Stimulated activated CD4-positive, alpha-beta T cell treated with anti-CD3 and anti-CD28 coated beads, Interleukin-2, amount 100 ng/mL, for 24 hours (primary cell): Measurements from ENCODE around the gene CEBPE.

Experiments
- DNase-seq, 2 donors: peaks; one replicate each; pipeline ENCODE4 v3.0.0-alpha.2; 2020

Gene CEBPE

GRCh38 chr14:23142826-23143225 is 23.8 kb upstream of the CEBPE start:
- DNase-seq: no peak

DNA sequence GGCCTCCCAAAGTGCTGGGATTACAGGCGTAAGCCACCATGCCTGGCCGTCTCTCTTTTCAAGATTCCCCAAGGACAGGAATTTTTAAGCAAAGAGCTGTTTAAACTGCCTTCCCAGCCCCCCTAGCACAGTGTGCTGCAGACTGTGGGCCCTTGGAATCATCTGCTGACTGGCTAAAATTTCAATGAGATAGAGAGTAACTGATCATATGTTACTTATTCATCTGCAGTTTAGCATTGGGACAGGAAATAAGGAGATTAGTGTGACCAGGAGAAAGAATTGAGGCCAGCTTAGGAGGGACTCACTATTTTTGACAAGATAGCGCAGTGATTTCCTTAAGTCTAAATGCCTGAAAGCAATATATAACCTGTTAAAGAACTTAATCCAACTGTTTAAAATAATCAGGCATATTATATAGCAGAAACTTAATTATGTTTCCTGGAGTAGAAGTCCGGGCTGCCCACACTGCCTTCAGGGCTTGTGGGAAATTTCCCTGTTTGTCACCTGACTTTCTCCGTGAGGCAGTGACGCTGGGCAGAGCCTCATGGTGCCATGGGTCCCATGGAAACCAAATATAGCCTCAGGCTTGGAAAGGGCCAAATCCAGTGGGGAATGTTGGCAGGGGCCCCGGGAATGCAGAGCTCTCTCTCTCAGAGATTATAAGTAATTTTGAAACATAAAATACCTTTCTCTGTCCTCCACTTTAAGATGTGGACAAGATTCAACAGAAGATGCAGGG is 22.8 kb upstream of the CEBPE start:
- DNase-seq: no peak

- no peak for DNase-seq
These were observed 21.3 kb upstream of the CEBPE start for GRCh38 chr14:23140371-23140770.

GRCh38 chr14:23139874-23140273 is 20.8 kb upstream of the CEBPE start:
- DNase-seq: no peak

GRCh38 chr14:23137813-23138535 is 18.9 kb upstream of the CEBPE start:
- DNase-seq: no peak

DNA sequence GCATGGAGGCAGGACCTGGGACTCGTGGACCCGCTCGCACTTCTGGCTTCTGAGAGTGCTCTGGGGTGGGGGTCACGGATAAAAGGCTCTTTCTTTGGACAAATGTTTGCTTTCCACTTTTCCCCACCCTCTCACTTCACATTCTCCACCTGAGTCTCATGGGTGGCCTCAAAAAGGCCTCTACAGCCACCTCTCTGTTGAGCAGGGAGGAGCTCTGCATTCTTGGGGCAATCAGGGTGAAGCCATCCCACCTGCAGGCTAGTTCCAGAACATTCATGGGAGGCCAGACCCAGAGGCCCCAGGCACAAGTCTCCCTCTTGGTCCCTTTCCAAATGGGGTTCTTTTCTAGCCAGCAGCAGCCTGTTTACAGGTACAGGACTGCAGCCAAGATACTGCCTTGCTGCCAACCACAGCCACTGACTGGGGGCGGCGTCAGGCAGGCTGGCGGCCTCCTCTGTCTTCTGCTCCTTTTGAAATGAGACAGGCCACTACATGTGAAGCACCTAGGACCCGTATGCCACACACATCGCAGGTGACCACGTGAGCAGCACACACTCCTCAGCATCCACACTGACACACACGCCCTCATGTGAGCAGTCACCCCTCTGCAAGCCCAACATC is 18.2 kb upstream of the CEBPE start:
- no peak for DNase-seq

DNA sequence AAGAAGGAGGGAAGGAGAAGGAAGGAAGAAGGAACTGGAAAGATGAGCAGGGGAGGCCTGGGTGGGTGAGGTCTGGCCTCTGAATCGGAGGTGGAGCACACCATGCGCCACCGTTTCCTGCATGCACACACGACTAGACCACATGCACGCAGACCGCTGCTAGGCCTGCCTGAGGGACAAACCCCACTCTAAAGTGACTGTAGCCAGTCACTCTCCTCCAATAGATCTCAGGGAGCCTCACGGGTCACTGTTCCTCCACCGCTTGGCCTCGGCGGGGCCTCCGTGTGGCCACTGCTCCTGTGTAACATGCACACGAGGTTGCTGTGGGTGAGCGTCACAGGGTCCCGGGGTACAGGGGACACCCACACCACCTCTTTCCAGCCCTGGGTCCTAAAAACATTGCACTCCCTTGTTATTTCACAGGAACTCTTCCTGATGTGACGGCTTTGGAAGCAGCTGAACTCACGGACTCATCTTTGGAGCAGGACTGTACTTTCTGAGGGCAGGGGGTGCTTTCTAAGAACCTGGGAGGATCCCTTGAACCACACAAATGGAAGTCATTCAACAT is 17.6 kb upstream of the CEBPE start:
- DNase-seq: no peak

- DNase-seq: no peak
These were observed 13.9 kb upstream of the CEBPE start for GRCh38 chr14:23132970-23133369.

DNA sequence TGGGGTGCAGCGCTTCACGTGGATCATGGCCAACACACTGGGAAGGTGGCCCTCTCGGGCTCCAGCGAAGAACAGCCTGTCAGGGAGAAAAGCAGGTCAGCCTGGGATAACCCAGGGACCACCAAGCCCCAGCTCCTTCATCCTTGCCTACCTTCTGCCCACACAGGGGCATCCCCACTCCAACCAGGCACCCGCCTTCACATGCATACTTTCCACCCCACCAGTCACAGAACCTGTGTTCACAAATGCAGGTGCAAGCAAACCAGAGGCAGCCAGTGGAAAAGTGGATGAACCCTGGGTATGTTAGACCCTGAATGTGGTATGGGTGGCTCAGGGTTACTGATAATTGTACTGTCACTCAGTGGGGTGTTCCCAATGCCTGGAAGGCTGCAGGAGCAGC is 12.4 kb upstream of the CEBPE start:
- no peak for DNase-seq

- DNase-seq: no peak
These were observed 11.8 kb upstream of the CEBPE start for GRCh38 chr14:23130871-23131270.

- DNase-seq: no peak
These were observed 10.8 kb upstream of the CEBPE start for GRCh38 chr14:23129759-23130316.

GRCh38 chr14:23128969-23129758 is 10.1 kb upstream of the CEBPE start:
- DNase-seq: no peak

DNA sequence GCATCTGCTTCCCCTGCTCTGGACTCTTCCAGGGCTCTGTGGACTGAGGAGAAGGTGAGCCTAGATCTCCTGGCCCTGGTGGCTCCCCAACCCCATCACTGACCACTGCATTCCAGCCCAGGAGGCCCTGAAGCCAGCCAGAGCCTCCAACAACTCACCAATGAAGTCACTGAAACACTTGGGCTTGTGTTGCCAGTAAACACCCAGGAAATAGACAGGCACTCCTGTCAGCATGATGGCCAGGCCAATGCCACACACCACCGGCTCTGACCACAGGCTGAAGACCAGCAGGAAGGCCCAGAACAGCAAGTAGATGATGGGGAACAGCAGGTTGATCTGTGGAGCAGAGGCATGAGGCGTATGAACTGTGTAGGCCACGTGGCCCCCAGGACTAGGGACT is 8.8 kb upstream of the CEBPE start:
- no peak for DNase-seq

- no peak for DNase-seq
These were observed 7.7 kb upstream of the CEBPE start for GRCh38 chr14:23126548-23127278.

DNA sequence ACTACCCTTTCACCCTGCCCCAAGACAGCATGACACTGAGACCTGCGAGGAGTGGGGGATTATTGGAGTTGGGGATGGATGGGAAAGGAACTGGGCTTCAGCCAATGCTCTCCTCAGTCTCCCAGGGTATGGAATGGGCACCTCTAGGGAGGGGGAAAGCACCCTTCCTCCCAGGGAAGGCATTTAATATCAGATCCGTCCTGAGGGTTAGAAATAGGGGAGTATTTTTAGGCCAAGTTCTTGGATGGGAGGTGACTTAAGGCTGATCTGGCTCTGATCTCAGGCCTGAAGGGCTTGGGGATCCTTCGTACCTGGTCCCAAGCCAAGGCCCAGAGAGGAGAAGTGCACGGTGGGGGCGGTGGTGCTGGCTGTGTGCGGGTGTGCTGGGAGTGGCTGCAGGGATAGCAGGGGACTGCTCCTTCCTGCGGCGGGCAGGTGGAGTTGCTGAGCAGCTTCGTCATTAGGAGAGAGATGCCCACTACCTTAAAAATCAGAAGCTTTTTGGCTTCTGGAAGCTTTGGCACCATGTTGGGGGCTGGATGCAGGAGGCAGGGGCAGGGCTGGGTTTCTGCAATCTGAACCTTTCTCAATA is 7.0 kb upstream of the CEBPE start:
- no peak for DNase-seq

DNA sequence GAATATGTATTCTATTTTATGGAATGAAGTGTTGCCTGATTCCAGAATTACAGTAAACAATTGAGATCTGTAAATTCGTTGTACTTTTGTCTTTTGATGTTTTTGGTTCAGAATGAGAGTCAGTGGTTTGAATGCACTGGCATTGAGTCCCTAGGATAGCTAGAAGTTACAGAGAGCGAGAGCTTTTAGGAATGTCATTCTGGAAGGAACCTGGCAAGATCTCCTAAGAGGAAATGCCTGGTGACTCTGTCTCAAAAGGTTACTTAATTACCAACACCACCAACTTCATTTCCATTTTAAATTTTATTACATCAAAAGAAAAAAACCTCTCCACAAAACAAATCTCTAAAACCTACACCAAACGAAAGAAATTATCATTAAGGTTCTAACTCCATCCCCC is 6.0 kb upstream of the CEBPE start:
- no peak for DNase-seq

- DNase-seq: no peak
These were observed 5.4 kb upstream of the CEBPE start for GRCh38 chr14:23124337-23124954.

GRCh38 chr14:23123419-23123818 is 4.4 kb upstream of the CEBPE start:
- DNase-seq: no peak

- DNase-seq: no peak
These were observed 3.0 kb upstream of the CEBPE start for GRCh38 chr14:23122086-23122485.

DNA sequence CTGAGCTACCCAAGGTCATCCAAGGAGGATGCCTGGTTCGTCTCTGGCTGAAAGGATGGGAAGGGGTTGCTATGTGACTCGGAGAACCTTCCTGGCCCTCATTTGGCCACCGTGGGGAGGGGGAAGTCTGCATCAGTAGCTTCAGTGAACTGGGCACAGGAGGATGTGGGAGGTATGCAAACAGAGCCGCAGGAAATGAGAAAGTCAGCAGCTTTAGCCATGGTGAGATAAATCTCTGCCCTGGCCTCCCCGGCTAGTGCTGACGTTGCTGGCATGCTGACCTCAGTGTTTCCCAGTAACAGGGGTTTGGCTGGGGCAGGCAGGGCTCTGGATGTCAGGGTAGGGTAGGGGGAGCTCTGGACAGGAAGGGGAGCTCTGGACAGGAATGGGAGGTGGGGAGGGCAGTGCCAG is 2.3 kb upstream of the CEBPE start:
- no peak for DNase-seq
